Upper lobe of left lung (tissue), 4 donors: Measurements from ENCODE around the gene ANKMY2.

ENCODE experiments used
- CTCF ChIP-seq, 6 experiments: fragments of 450-650 bp in 4 of 6; fragments of 200-600 bp in 2 of 6; sonication (generic) in 2 of 6; IDR thresholded peaks; one replicate each; pipeline ENCODE4 v1.5.1; 2016 to 2019; ENCODE audit warnings: antibody characterized with exemption in 6 of 6
- EP300 ChIP-seq, 4 donors: sonication (generic); formaldehyde crosslinking; IDR thresholded peaks; one replicate each; pipeline ENCODE4 v1.5.1; 2017; ENCODE audit warnings: antibody characterized with exemption in 4 of 4, control low read depth in 2 of 4
- POLR2A ChIP-seq, 4 donors: fragments of 450-650 bp; IDR thresholded peaks; one replicate each; pipeline ENCODE4 v1.5.1; 2016 to 2017; ENCODE audit warnings: antibody characterized with exemption in 4 of 4, mild to moderate bottlenecking in 2 of 4

- TF ChIP-seq EP300 (IDR thresholded peaks at IDR 0.05): peak in 2 of 4 donors; percentile 37 to 87
- TF ChIP-seq POLR2A (IDR thresholded peaks at IDR 0.05): peak in 1 of 4 donors; percentile 40
- TF ChIP-seq CTCF (IDR thresholded peaks at IDR 0.05): peak in 2 of 6 experiments; percentile 8 to 51
These were observed 22.7 kb upstream of the ANKMY2 start for GRCh38 chr7:16668049-16668858.
